ENCODE data around the gene TECR.
"Not testable (repeated sequence)": the region's sequence is repeated elsewhere in the genome, so short reads cannot be mapped to it uniquely, and the experiment has no call there.

TECR gene

DNA sequence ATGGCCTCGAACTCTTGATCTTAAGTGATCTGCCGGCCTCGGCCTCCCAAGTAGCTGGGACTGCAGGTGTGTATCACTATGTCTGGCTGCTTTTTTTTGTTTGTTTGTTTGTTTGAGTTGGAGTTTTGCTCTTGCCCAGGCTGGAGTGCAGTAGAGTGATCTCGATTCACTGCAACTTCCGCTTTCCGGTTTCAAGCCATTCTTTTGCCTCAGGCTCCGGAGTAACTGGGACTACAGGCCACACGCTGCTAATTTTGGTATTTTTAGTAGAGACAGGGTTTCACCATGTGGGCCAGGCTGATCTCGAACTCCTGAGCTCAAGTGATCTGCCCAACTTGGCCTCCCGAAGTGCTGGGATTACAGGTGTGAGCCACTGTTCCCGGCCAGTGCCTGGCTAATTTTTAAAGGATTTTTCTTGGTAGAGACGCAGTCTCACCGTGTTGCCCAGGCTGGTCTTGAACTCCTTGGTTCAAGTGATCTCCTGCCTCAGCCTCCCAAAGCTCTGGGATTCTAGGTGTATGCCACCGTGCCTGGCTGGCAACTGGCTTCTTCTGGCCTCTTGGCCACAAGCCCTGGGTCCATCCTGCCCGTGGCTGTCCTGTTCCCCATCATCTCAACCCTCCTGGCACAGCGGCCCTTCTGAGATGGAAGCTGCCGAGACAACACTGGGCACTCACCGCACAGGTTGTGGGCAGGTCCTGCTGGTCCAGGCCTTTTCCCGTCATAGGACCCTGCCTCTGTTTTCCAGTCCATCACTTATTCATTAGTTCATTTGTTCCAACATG, 11.5 kb downstream of the TECR start:
- DNase-seq: no peak

DNA sequence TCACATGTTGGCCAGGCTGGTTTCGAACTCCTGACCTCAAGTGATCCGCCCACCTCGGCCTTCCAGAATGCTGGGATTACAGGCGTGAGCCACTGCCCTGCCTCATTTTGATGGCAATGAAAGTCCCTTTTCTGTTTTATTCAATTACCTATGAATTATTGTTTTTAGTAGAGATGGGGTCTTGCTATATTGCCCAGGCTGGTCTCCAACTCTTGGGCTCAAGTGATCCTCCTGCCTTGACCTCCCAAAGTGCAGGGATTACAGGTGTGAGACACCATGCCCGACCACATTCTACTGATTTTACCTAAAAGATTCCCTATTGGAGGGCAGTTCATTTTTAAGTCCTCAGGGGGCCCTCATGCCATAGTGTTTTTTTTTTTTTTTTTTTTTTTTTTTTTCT, 12.6 kb downstream of the TECR start:
- not testable (repeated sequence) for DNase-seq

DNA sequence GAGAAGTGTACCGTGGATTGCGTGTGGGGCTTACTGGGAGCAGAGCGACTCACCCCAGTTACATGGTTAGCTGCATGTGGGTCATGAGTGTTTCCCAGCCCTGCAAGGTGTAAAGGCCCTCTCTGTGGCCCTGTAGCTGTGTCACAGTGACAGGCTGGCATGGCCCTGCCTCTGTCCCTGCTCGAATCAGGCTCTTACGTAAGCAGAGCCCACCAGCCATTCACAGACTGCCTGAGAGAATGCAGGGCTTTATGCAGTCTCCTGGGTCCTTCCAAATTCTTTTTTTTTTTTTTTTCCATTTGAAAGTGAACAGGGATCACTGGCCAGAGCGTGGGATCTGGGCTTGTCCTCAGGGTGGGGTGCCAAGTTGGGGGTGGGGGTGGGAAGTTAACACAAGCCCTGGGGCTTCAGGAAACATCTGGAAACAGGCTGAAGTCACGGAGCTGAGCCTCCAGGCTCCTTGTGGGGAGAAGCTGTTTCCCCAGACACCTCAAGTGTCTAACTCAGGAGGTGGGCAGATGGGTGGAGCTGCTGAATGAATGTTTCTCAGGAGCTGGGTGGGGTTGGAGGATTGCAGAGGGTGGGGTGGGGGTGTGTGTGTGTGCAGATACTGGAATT, 13.4 kb downstream of the TECR start:
- no peak for DNase-seq

DNA sequence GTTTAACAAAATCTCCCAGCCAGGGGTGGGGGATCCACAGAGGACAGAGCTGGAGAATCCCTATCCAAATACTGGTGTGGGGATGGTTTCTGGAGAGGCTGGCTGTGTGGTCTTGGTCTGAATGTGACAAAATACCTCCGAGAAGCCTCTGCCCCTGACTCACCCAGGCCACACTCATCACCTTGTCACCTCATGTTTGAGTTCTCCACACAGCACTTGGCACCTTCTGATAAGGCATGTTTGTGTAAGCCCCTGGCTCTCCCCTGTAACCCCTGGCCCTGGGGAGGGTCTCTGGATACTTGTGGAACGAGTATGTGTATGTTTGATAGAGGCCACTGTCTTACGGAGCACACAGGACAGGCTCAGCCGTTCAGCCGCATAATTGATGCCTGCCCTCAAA, 14.7 kb downstream of the TECR start:
- no peak for DNase-seq

DNA sequence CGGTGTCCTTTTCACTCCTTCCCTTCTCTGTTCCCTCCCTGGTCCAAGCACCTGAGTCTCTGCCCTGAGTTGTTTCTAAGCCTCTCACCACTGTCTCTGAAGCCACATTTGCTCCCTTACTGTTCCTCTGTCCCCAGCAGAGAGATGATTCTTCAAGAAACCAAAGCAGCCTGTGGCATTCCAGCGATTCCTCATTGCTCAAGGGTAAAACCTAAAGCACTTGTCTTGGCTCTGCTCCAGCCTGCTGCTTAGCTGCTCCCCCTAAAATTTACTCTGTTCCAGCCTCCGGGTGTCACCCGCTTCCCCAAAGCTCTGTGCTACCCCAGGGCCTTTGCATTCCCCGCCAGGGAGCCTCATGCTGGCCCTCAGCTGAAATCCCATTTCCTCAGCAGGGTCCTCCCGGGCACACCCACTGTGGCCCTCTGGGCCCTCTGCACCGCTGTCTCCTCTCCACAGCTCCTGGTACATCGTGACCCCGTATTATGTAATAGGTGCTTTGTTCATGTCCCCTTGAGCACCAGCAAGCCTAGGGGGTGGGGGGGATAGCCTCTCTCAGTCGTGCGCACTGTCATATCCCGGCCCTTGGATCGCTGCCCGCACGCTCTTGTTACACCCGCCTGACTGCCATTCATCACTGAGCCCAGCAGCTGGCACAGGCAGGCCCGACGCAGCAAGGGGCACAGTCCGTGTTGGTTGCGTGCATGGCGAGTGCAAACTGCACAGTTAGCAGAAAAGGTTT, 15.8 kb downstream of the TECR start:
- DNase-seq: no peak

DNA sequence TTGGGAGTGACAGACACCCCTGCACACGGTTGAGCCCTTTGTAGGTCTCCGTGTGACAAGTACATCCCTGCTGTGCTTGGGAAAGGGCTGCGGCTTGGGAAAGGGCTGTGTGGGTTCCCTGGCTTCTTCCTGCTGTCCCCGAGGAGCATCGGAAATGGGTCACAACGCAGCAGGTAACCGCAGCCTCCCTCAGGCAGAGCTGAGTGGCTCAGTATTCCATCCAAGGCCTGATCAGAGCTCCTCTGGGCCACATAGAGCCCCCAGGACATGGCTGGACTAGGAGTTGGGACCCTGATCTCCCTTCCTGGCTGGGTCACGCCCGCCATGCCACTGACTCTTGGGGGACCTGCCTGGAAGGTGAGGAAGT, 16.3 kb downstream of the TECR start:
- DNase-seq: no peak

DNA sequence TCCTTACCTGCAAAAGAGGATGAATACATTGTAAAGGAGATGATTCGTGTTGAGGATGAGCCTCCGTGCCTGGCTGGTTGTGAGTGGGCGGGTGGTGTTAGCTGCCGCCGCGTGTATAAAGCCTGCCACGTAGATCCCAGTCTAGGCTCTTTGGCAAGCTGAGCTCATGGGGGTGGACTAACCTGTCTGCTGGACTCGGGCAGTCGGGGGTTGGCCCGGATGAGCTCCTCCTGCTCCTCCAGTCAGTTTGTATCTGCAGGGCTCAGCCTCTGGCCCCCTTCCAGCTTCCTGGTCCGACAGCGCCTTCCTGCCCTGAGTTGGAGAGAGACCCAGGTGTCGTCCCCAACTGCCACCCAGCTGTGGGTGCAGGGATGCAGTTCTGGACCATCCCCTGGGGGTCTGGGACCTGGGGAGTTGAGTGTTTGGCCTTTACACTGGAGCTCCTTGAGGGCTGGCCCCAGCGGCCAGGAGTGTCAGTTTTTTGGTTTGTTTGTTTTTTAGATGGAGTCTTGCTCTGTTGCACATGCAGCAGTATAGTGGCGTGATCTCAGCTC, 20.9 kb downstream of the TECR start:
- DNase-seq: peak; percentile 48

DNA sequence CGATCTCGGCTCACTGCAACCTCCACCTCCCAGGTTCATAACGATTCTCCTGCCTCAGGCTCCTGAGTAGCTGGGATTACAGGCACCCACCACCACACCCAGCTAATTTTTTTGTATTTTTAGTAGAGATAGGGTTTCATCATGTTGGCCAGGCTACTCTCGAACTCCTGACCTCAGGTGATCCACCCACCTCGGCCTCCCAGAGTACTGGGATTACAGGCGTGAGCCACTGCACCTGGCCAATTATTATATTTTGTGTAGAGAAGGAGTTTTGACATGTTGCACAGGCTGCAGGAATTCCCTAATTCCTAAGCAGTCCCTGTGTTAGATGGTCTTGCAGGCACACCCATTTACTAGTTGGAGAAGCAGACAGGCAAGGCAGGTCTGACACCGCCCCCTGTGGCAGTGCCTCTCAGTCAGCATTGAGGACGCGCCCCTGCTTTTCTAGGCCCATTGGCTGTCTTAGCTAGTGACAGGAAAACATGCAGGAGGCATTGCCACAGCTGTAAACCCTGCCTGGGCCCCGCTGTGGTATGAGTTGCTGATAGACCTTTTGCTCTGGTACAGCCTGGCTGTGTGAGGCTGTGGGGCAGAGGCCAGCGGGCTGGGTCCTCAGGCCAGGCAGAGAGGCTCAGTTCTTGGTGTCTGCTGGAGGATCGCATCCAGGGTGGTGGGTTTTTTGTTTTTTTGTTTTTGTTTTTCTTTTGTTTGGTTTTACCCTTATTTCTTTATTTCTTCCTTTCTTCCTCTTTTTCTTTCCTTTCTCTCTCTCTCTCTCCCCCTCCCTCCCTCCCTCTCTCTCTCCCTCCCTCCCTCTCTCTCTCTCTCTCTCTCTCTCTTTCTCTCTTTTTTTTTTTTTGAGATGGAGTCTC, 22.0 kb downstream of the TECR start:
- not testable (repeated sequence) for DNase-seq

DNA sequence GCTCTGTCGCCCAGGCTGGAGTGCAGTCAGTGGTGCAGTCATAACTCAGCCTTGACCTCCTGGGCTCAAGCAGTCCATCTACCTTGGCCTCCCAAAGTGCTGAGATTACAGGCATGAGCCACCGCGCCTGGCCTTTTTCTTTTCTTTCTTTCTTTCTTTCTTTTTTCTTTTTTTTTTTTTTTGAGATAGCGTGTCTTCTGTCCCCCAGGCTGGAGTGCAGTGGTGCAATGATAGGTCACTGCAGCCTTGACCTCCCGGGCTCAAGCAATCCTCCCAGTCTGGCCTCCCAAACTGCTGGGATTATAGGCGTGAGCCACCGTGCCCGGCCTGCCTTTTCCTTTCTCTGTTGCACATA, 22.6 kb downstream of the TECR start:
- DNase-seq: peak; percentile 3

DNA sequence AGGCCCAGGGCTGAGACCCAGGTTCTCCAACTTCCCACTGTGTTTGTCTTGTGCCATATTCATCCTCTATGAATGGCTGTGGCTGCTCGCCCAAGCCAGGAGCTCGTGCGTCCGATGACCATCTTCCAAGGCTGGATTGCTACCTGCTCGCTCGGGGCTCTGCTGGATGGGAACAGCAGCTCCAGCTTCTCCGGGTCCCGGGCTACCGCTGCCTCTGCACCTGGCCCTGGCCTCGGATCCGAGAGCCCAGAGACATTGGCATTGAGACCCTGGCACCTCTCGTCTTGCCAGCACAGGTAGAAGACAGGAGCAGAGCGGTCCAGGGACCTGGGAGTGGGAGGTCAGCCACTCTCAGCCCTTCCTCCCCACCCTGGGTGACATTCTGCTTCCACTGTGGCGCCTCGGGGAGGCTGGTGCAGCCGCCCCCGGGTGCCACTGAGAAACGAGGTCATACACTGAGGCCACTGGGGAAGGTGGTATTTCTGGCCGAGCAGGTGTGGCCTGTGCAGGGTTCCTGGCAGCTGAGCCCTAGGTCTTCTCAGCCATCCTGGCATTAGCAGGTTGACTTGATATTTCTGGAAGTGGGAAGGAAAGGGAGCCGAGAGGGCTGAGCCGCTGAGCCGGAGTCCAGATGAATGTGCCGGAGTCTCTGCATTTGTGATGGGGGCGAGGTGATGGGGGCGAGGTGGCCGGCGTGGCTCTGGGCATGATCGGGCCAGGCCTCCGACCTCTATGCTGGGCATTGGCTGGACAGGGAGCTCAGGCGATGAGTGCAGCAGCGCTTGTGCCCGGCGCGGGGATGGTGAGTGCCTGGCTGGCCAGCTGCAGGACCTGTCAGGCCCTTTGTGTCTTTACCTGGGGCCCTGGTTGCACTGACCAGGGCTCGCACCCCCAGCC, 23.9 kb downstream of the TECR start:
- DNase-seq: no peak

DNA sequence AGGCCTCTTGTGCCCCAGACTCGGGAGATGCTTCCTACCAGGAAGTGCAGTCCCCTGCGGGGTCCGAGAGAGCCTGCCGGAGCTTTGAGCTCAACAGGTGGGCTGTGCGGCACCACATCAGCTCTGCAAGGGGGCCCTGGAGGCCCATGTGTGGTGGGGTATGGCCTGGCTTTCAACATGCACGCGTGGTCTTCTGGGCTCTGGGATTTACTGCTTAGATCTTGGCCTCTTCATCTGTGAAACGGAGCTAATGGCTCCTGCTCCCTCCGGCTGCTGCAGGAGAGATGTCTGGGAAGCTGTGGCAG, 24.5 kb downstream of the TECR start:
- no peak for DNase-seq

DNA sequence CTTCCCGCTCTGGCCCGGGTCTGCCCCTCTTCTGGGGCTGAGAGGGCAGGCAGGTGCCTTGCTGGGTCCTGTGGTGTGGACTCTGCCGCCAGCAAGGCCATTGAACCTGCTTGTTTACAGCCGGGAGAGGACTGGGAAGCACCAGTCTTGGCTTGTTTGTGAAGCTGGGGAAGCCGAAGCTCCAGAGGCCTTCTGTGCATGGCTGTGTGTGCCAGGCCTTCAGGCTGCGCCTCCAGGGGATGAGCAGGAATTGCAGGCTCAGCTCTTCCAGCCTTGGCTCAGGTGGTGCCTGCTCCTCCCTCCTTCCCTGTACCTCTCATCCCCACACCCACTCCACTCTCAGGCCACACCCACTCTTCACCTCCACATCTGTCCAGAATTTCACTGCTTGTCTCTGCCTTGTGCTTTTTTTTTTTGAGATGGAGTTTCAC, 25.0 kb downstream of the TECR start:
- no peak for DNase-seq

DNA sequence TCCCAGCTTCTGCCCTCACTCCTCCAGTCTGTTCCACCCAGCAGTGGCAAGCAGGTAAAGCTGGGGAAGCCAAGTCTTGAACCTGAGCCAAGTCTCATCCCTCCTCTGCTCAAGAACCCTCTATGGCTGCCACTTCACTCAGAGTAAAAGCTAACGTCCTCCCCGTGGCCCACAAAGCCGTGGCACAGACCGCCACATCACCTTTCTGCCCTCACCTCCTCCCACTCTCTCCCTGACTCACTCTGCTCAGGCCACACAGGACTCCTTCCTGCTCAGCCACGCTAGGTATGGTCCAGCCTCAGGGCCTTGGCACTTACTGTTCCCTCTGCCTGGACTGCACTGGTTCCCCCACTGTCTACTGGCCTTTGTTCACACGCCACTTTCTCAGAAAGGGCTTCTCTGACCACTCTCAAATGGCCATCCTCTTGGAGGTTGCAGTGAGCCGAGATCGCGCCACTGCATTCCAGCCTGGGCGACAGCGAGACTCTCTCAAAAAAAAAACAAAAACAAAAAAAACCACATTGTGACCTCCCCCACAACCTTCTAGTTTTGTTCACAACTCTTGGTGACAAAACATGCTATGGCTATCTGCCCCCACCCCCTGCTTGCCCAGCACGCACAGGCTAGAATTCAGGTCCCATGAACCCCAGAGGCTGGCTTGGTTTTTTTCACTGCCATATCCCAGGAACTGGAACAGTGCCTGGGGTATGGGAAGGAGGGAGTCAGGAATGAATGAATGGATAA, 26.7 kb downstream of the TECR start:
- DNase-seq: peak; percentile 58

DNA sequence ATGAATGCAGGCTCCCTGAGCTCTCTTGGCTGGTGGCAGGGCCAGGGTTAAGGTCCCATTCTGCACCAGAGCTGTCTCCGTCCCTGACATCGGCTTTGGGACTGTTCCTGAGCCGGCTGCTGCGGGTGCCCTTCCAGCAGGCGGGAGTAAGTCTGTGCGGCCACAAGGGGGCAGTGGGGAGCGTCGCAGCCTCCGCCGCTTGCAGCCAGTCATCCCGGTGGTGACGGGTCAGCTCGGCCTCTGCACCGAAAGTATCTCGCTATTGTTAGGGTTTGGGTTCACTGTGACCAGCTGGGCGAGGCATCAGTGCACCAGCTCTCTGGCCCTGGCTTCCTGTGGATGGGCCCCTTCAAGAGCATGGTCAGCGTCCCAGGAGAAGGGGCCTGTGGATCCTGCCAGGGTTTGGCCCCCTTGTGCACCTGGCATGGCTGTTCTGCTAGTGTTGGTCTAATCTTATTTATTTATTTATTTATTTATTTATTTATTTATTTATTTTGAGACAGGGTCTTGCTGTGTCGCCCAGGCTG, 27.3 kb downstream of the TECR start:
- peak; percentile 53 for DNase-seq

DNA sequence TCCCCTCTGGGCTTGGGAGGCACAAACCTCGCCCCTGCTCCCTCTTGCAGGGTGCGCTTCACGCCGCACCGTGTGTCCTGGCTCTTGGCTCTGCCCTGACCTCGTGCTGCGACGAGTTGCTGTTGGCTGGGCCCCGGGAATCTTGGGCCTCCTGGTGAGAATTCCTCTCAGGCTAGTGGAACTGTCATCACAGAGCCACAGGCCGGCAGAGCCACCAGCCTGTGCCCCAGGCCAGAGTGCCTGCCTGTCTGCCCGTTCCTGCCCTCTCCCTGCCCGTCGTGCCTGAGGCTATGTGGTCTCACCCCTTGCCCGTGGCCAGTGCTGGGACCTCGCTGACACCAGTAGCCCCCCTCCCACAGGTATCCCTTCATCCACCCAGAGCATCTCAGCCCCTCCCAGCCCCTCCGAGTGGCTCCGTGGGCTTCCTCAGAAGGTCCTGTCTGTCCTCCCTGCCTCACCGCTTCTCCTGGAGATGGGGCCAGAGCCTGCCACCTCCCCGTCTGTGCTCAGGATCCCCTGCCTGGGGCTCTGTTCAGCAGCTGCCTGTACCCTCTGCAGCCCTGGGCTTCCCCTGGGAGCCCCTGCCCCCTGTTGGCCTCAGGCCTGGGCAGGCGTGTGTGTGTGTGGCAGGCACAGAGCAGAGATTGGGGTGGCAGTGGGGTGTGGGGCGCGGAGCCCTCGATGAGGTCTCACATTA, 29.1 kb downstream of the TECR start:
- DNase-seq: no peak

DNA sequence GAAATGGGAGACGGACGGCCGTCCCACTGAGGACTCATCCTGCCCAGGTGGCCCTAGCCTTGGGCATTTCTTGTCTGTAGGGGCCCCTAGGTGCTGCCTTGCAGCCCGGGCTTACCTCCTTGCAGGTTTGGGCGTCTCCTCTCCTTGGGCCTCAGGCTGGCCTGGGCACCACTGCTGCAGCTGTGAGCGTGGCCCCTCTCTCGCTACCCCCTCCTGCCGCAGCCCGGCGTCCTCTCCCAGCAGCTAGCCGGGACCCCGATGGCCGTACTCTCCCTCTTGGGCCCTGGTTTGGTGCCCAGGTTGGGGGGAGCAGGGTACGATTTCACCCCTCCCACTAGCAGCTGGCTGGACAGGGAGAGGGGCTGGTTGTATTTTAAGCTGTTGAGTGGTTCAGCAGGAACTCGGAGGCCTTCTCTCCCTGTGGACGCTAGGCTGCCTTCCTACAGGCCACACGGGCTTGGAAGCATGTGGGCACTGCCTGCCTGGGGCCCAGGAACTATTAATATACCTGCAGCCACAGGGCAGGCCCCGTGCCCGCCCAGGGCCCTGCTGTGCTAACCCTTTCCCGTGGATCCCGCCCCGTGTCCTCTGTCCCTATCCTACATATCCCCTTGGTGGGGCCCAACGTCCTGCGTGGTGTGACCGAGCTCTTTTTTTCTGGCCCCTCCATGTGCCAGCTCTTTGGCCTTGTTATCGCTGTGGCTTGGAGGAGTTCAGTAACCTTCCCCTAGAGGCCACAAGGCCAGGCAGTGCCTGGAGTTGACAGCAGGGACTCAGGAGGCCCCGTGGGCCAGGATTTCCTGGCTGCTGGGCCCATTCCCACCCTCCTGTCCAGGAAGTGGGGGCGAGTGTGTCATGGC, 30.8 kb downstream of the TECR start:
- DNase-seq: no peak

DNA sequence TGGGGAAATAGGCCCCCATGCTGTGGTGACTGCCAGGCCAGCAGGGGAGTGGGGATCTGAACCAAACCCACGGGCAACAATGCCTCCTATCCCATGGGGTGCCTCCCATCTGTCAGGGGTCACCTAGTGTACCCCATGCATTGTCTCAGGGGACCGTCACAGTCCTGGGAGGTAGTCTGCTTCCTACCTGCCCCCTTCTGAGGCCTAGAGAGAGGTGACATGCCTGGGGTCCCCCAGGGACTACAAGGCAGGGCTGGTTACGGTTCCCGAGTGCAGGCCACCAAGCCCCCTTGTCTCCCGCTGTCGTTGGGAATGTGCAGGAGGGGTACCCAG, 31.3 kb downstream of the TECR start:
- no peak for DNase-seq

DNA sequence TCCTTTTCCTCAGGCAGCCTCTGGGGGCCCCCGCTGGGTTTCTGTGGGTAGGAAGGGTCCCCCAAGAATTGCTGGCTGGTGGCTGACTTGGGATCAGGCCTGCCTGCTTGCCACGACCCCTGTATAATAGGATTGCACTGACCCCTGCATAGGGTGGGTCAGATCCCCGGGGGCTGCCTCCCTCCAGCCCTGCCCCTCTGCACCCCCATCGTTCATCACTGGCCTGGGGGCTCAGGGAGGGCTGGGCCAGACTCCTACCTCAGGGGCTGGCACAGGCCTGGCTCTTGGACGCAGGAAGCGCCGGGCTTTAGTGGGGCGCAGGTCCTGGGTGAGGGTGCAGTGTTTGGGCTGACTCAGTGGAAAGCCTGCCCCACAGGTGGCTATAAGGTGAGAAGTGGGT, 31.9 kb downstream of the TECR start:
- DNase-seq: no peak

DNA sequence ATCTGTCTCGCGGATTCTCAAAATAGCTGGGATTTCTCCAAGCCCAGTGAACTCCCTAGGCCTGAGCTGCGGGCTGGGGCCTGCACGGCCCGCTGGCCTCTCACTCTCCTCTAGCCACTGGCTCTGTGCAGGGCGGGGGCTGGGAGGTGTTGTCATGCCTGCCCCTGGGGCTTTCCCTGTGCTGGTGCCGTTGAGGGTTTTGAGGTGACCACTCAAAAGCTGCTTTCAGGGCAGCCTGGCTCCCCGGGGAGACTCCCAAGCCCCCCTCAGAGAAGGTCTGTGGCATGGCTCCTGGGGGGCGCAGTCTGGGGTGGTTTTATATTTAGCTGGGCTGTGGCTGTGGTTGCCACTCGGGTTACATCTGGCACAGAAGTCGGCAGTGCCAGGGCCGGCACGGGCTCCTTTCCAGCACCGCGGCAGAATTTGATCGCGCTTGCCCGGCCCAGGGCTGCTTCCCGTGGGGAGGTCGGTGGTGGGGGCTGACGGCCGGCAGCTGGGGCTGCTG, 32.5 kb downstream of the TECR start:
- DNase-seq: peak; percentile 45

Data from kidney glomerular epithelial cell (primary cell).